IMR-90 (cell line): ENCODE results near the gene ACADM. TPM values are rescaled to one million over a fixed set of nuclear protein-coding genes. Genes with fewer than 3 reads are reported as not detected.
"Not testable (repeated sequence)": the region's sequence is repeated elsewhere in the genome, so short reads cannot be mapped to it uniquely, and the experiment has no call there.

Experiments
- ATAC-seq: fragments of 200-7000 bp; cut with Tn5 transposase; 2 replicates; pipeline ENCODE4 v1.9.1; 2020; ENCODE audit warnings: low read depth, mild to moderate bottlenecking, moderate library complexity
- BruUV-seq: library from RNA; stranded (reverse); fragments of 400-500 nt; replicated peaks from 2 replicates; lab custom pipeline; 2021; lab: Mats Ljungman, UMichigan
- CTCF ChIA-PET: fragments of 300-600 bp; formaldehyde crosslinking; extraction: SDS; loops from one replicate; lab custom pipeline; 2021; ENCODE audit warnings: antibody characterized with exemption; lab: Yijun Ruan, JAX
- POLR2A ChIA-PET: fragments of 300-600 bp; sonication (Branson Sonifier 250); formaldehyde crosslinking; loops from one replicate; lab custom pipeline; 2022; ENCODE audit warnings: antibody characterized with exemption; ENCODE audit not compliant: unreplicated experiment; lab: Charles Lee
- DNase-seq: peaks from one replicate; pipeline ENCODE4 v3.0.0; 2013
- H2AFZ ChIP-seq: replicated peaks from 2 replicates; pipeline ENCODE3; 2013; ENCODE audit warnings: low read length, mild to moderate bottlenecking; ENCODE audit not compliant: poor library complexity
- H2AK5ac ChIP-seq: 2 replicates; pipeline ENCODE4 v1.6.1; 2013; ENCODE audit warnings: low read depth, low read length, inconsistent platforms
- H2AK9ac ChIP-seq: replicated peaks from 2 replicates; pipeline ENCODE3; 2013; ENCODE audit warnings: mild to moderate bottlenecking, low read depth, low read length, moderate library complexity; ENCODE audit not compliant: poor library complexity
- H2BK120ac ChIP-seq: 2 replicates; pipeline ENCODE4 v1.6.1; 2013; ENCODE audit warnings: low read depth, low read length, inconsistent platforms
- H2BK15ac ChIP-seq: 3 replicates; pipeline ENCODE4 v1.6.1; 2013; ENCODE audit warnings: low read depth, low read length, inconsistent platforms
- H2BK20ac ChIP-seq: 2 replicates; pipeline ENCODE4 v1.6.1; 2013; ENCODE audit warnings: low read depth, mild to moderate bottlenecking, inconsistent platforms, low read length, moderate library complexity
- H2BK5ac ChIP-seq: 2 replicates; pipeline ENCODE4 v1.6.1; 2013; ENCODE audit warnings: mild to moderate bottlenecking, low read depth, low read length, inconsistent platforms; ENCODE audit not compliant: poor library complexity, severe bottlenecking
- H3K14ac ChIP-seq: replicated peaks from 2 replicates; pipeline ENCODE4 v1.6.1; 2013; ENCODE audit warnings: low read depth, low read length, inconsistent platforms
- H3K18ac ChIP-seq: 2 replicates; pipeline ENCODE4 v1.6.1; 2013; ENCODE audit warnings: low read depth, low read length, control low read depth
- H3K23ac ChIP-seq: 2 replicates; pipeline ENCODE4 v1.6.1; 2013; ENCODE audit warnings: low read depth, low read length, inconsistent platforms
- H3K27ac ChIP-seq: 2 replicates; pipeline ENCODE4 v1.5.1; 2013; ENCODE audit warnings: mild to moderate bottlenecking, control low read depth, low read length; ENCODE audit not compliant: insufficient read depth
- H3K27me3 ChIP-seq: 2 replicates; pipeline ENCODE4 v1.6.1; 2013; ENCODE audit warnings: low read length; ENCODE audit not compliant: control insufficient read depth, insufficient read depth
- H3K36me3 ChIP-seq: 2 replicates; pipeline ENCODE4 v1.6.1; 2013; ENCODE audit warnings: low read length, mixed read lengths; ENCODE audit not compliant: control insufficient read depth, insufficient read depth
- H3K4ac ChIP-seq: 2 replicates; pipeline ENCODE4 v1.6.1; 2013; ENCODE audit warnings: low read depth, low read length, inconsistent platforms
- H3K4me1 ChIP-seq: 2 replicates; pipeline ENCODE4 v1.6.1; 2013; ENCODE audit warnings: low read length, mixed read lengths; ENCODE audit not compliant: control insufficient read depth, insufficient read depth
- H3K4me2 ChIP-seq: 2 replicates; pipeline ENCODE4 v1.6.1; 2013; ENCODE audit warnings: low read depth, mild to moderate bottlenecking, control low read depth, low read length, moderate library complexity
- H3K4me3 ChIP-seq: 2 replicates; pipeline ENCODE4 v1.5.1; 2013; ENCODE audit warnings: low read depth, mild to moderate bottlenecking, control low read depth, low read length, moderate library complexity; ENCODE audit not compliant: insufficient read depth
- H3K56ac ChIP-seq: 2 replicates; pipeline ENCODE4 v1.6.1; 2013; ENCODE audit warnings: low read length, inconsistent platforms; ENCODE audit not compliant: insufficient read depth; ENCODE audit errors: extremely low read depth
- H3K79me1 ChIP-seq, 2 experiments: 2 replicates each; pipeline ENCODE4 v1.6.1; 2013; ENCODE audit warnings: low read length in 2 of 2, inconsistent platforms in 1 of 2, low read depth in 1 of 2
- H3K9ac ChIP-seq: 2 replicates; pipeline ENCODE4 v1.6.1; 2013; ENCODE audit warnings: low read depth, low read length, control low read depth
- H3K9me1 ChIP-seq: 2 replicates; pipeline ENCODE4 v1.6.1; 2013; ENCODE audit warnings: low read length, inconsistent platforms; ENCODE audit not compliant: insufficient read depth
- H3K9me3 ChIP-seq: 2 replicates; pipeline ENCODE4 v1.6.1; 2013; ENCODE audit warnings: low read length; ENCODE audit not compliant: control insufficient read depth, insufficient read depth
- H4K20me1 ChIP-seq: 2 replicates; pipeline ENCODE4 v1.6.1; 2013; ENCODE audit warnings: low read length, inconsistent platforms; ENCODE audit not compliant: insufficient read depth
- H4K5ac ChIP-seq: 2 replicates; pipeline ENCODE4 v1.6.1; 2013; ENCODE audit warnings: mild to moderate bottlenecking, low read depth, low read length, control low read depth
- H4K8ac ChIP-seq, 2 experiments: 2 replicates each; pipeline ENCODE4 v1.6.1; 2013; ENCODE audit warnings: low read depth in 2 of 2, low read length in 2 of 2, control low read depth in 1 of 2, inconsistent platforms in 1 of 2
- H4K91ac ChIP-seq: 2 replicates; pipeline ENCODE4 v1.6.1; 2013; ENCODE audit warnings: low read depth, low read length, inconsistent platforms; ENCODE audit not compliant: insufficient read depth
- BHLHE40 ChIP-seq: fragments of 150-350 bp; IDR thresholded peaks from 2 replicates; pipeline ENCODE4 v1.6.1; 2016; ENCODE audit warnings: mild to moderate bottlenecking, low read depth, low read length
- USF2 ChIP-seq: fragments of 150-350 bp; IDR thresholded peaks from 2 replicates; pipeline ENCODE4 v1.6.1; 2017; ENCODE audit warnings: mild to moderate bottlenecking, antibody characterized with exemption, low read length, low read depth
- WGBS, 2 experiments: methylation state at CpG; one replicate each; pipeline versions ENCODE4 v1.1.5 to v1.1.7; 2013; ENCODE audit warnings: missing lambda C conversion rate in 2 of 2; ENCODE audit not compliant: insufficient read length in 1 of 2; ENCODE audit errors: extremely low coverage in 2 of 2; 5-methylcytosine and 5-hydroxymethylcytosine counted together
- dilution Hi-C: fragments of 300-500 bp; cut with HindIII; formaldehyde crosslinking; loops from one replicate; pipeline ENCODE4 v1.14.3; 2018; ENCODE audit warnings: low sequenced_read_pairs; ENCODE audit not compliant: unreplicated experiment
- in situ Hi-C: fragments of 300-500 bp; cut with MboI; formaldehyde crosslinking; loops from 3 replicates; pipeline ENCODE4 v1.14.3; 2019; ENCODE audit warnings: low sequenced_read_pairs, inconsistent platforms, mixed read lengths
- intact Hi-C: fragments of 100-400 bp; cut with micrococcal nuclease; formaldehyde crosslinking; loops from 2 replicates; pipeline ENCODE4 v1.10.0; 2022
- polyA plus RNA-seq, 3 experiments: library from polyadenylated mRNA; depleted of rRNA; stranded (reverse); fragments of >200 nt; gene quantifications; 2 replicates each; pipeline ENCODE4 v1.2.3, GENCODE V29; 2012; ENCODE audit warnings: low replicate concordance in 1 of 3
- total RNA-seq: library from RNA; depleted of rRNA; stranded (reverse); fragments of >200 nt; gene quantifications from 2 replicates; pipeline ENCODE4 v1.2.3, GENCODE V29; 2012

The ACADM gene
- total and polyA plus RNA-seq, 2 of the 4 experiments (the other 2 are of a cell fraction) = 8.6 to 18.5 TPM

- H3K18ac ChIP-seq = no peak overlapping the region
- no peaks in the 10 kb centered on the region for H3K79me1 ChIP-seq
- H4K91ac ChIP-seq = no peak overlapping the region
- H2AK5ac ChIP-seq = no peak overlapping the region
- H3K27ac ChIP-seq = no peak overlapping the region
- CTCF ChIA-PET = interaction anchor here (0.6 kb wide), 1 partner anchor 696 kb away, joined by 5 read pairs; no protein-coding TSS in a partner anchor
- WGBS, 2 experiments = no CpG with 5 or more reads among the region's 4 CpGs
- no peak overlapping the region for H2AK9ac ChIP-seq
- dilution Hi-C loops = no loop called here
- no peak overlapping the region for H4K5ac ChIP-seq
- H2BK15ac ChIP-seq = no peak overlapping the region
- no peak overlapping the region for H3K23ac ChIP-seq
- no peak overlapping the region for H3K4me3 ChIP-seq
- H3K9ac ChIP-seq = no peak overlapping the region
- POLR2A ChIA-PET = no interaction called here
- no peak overlapping the region for H4K8ac ChIP-seq
- no peak overlapping the region for H3K4ac ChIP-seq
- ATAC-seq (no peak), DNase-seq (no peak)
- no peaks in the 10 kb centered on the region for H3K4me1 ChIP-seq
- no peak overlapping the region for H2AFZ ChIP-seq
- no peaks in the 10 kb centered on the region for H3K36me3 ChIP-seq
- no peak overlapping the region for H2BK120ac ChIP-seq
- no peak overlapping the region for H3K4me2 ChIP-seq
- TF ChIP-seq USF2 = no peak
- no peak for TF ChIP-seq BHLHE40
- H3K14ac ChIP-seq = no peak overlapping the region
- intact Hi-C loops = no loop called here
- no peaks in the 10 kb centered on the region for H3K9me3 ChIP-seq
- BruUV-seq = no TSS peak
- in situ Hi-C loops = no loop called here
- no peaks in the 10 kb centered on the region for H3K27me3 ChIP-seq
- H3K56ac ChIP-seq = no peak overlapping the region
- no peak overlapping the region for H2BK5ac ChIP-seq
- H2BK20ac ChIP-seq = no peak overlapping the region
- no peaks in the 10 kb centered on the region for H3K9me1 ChIP-seq
- no peaks in the 10 kb centered on the region for H4K20me1 ChIP-seq
Observed at GRCh38 chr1:75808921-75809320, 84.4 kb downstream of the ACADM start.

- CTCF ChIA-PET = interaction anchor here (0.7 kb wide), 1 partner anchor 10 kb away, joined by 4 read pairs; no protein-coding TSS in a partner anchor
- H4K91ac ChIP-seq, H3K56ac ChIP-seq, DNase-seq, H2BK15ac ChIP-seq, H3K36me3 ChIP-seq, H3K27me3 ChIP-seq, H3K14ac ChIP-seq, H3K79me1 ChIP-seq, H3K4ac ChIP-seq, H4K20me1 ChIP-seq, H3K4me1 ChIP-seq, H3K4me2 ChIP-seq, H3K18ac ChIP-seq, BruUV-seq, H3K4me3 ChIP-seq, H2BK120ac ChIP-seq, H4K8ac ChIP-seq, intact Hi-C loops, dilution Hi-C loops, H2AK5ac ChIP-seq, H3K9me1 ChIP-seq, H3K23ac ChIP-seq, in situ Hi-C loops, H2AK9ac ChIP-seq, H2BK5ac ChIP-seq, H3K27ac ChIP-seq, H3K9ac ChIP-seq, ATAC-seq, H3K9me3 ChIP-seq, POLR2A ChIA-PET, H2BK20ac ChIP-seq, H2AFZ ChIP-seq, H4K5ac ChIP-seq: not testable (repeated sequence)
- WGBS, 2 experiments = no CpG with 5 or more reads among the region's 3 CpGs
Observed at GRCh38 chr1:75810113-75810512, 85.6 kb downstream of the ACADM start.
